Bone marrow (tissue), 2 donors: Measurements from ENCODE around the gene EPHB1.

Source experiments
- DNase-seq, 2 donors: peaks; one replicate each; lab custom pipeline; 2025; lab: John Stamatoyannopoulos, UW

The EPHB1 gene

DNA sequence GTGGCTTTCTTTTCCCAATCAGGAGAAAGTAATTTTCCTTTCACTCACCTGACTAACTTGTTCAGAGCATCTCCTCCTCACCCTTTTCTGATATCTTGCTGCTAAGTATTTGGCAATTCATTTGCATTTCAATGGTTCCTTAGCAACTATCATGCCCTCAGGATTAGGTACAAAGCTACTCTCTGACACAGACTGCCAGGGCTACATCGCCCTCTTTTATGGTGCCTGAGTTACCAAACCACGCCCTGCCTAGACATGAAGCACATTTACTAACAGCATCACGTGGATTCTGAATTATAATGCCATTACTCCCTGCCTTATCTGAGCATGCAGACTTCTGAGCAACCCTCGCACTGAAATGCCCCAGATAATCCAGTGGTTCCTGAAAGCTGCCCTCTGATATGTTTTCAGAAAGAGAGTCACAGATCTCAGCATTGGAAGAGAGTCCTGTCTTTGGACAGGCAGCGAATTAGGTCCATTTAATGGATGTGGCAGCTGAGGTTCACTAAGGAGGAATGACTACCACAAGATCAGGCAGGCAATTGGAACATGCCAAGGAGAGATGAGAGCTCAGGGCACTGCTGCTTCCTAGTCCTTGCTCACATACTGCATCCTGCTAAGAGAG is 14.5 kb downstream of the EPHB1 start:
- DNase-seq = no peak

DNA sequence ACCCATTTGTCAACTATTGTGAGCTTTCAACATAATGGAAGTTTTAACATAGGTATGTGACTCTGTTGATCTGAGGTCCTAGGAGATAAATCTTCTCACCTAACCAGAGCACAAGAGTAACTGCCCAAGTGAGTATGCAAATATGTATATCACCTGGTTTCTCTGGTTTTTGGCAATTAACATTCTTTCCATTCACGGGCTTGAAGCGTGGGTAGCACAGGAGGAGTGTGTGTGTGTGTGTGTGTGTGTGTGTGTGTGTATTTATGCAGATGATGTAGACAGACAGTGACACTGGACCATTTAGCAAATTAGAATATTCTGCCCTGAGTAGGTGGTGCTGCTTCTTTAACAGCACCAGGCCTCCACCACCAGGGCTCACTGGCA is 15.0 kb downstream of the EPHB1 start:
- no peak for DNase-seq

GRCh38 chr3:134810850-134811249 is 15.8 kb downstream of the EPHB1 start:
- no peak for DNase-seq

DNA sequence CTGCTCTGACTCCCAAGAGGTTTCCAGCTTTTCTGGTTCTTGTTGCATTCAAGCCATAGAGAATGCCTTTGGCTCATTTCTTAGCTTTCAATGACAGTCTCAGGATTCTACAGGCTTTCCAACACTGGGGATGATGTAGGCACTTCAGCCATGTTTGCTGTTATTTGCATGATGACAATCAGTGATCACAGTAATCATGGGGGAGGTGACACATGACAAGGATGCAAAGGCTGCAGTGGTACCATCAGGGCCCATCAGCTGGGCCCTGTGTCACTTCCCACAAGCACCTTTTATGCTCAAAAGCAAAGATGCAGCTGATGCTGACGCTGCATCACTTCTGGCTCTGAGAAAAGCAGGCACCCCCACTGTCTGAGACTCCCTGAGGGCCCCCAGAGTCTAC is 18.6 kb downstream of the EPHB1 start:
- DNase-seq = no peak

DNA sequence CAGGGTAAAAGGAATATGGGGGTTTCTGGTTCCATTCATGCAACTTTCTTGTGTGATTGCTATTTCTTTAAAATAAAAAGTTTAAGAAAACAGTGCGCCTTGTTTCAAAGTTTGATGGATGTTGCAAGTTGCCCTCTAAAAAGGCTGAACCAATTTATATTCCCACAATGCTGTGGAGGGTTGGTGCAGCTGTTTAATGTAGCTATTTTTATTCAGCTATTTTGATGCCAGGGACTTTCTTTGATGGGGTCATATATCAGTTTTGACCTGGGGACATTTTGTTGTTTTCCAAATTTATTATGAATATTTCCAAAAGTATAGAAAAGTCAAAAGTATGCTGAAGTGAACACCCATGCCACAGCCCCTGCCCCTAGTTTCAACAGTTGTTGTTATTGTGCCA is 20.5 kb downstream of the EPHB1 start:
- DNase-seq = no peak

- DNase-seq = no peak
Measured at GRCh38 chr3:134816623-134817022, 21.6 kb downstream of the EPHB1 start.

GRCh38 chr3:134817297-134817696 is 22.2 kb downstream of the EPHB1 start:
- DNase-seq = no peak

GRCh38 chr3:134820994-134821393 is 25.9 kb downstream of the EPHB1 start:
- DNase-seq = no peak

DNA sequence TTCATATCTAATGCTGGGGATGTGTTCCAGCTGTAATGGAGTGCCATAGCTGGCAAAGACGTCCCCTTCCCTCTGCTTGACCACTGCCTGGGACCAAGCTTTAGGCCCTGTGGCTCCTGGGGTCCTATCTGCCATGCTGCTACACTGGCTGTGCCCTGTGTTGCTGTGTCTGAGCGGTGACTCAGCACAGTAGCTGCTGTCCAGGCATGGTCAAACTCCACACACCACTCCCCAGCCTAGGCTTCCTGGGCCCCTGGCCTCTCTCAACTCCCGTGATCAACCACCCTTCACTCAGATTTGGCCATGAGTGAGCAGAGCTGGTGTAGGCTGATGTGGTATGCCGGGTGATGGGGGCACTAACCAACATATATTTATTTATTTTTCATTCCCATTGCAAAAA is 27.0 kb downstream of the EPHB1 start:
- DNase-seq = no peak

GRCh38 chr3:134823679-134824078 is 28.6 kb downstream of the EPHB1 start:
- no peak for DNase-seq

GRCh38 chr3:134824791-134825190 is 29.7 kb downstream of the EPHB1 start:
- DNase-seq = no peak

GRCh38 chr3:134827213-134827612 is 32.2 kb downstream of the EPHB1 start:
- no peak for DNase-seq

DNA sequence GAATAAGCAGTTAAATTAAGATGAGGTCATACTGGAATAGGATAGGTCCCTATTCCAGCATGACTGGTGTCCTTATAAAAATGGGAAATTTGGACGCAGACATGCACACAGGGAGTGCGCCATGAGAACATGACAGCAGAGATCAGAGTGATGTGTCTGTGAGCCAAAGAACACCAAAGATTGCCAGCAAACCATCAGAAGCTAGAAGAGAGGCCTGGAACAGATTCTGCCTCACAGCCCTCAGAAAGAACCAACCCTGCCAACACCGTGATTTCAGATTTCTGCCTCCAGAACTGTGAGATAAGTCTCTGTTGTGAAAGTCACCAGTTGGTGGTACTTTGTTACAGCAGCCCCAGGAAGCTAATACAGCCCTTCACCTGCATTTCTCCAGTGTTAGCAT is 34.7 kb downstream of the EPHB1 start:
- no peak for DNase-seq

GRCh38 chr3:134832585-134832984 is 37.5 kb downstream of the EPHB1 start:
- DNase-seq = no peak

DNA sequence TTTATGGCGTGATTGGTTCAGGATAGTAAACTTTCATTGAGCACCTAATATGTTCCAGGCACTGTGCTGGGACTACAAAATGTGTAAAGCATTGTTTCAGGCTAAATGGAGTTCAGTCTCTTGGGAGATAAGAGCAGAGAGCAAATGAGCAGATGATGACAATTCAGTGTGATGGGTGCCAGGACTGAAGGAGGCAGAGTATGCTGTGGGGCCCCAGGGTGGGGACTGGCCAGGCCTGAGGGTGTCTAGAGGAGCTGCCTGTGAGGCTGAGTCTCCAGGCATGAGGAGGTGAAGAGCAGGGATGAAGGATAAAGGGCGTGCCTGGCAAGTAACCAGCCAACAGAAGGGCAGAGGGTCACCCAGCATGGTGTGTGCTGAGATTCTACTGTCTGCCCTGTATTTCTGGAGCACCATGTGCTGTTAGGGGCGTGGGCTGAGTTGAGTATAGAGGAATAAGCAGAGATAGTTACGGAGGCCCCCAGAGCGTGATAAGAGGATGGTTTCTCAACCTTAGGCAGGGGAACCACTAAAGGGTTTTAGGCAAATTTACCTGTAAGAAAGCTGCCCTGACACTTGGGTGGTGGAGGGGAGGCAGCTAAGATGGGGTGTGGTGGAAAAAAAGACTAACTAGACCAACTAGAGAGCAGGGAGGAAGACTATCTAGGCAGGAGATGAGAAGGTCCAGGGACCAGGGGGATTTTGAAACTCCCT is 38.5 kb downstream of the EPHB1 start:
- no peak for DNase-seq

- no peak for DNase-seq
Measured at GRCh38 chr3:134836921-134837320, 41.9 kb downstream of the EPHB1 start.

- DNase-seq = no peak
Measured at GRCh38 chr3:134838599-134838998, 43.5 kb downstream of the EPHB1 start.

DNA sequence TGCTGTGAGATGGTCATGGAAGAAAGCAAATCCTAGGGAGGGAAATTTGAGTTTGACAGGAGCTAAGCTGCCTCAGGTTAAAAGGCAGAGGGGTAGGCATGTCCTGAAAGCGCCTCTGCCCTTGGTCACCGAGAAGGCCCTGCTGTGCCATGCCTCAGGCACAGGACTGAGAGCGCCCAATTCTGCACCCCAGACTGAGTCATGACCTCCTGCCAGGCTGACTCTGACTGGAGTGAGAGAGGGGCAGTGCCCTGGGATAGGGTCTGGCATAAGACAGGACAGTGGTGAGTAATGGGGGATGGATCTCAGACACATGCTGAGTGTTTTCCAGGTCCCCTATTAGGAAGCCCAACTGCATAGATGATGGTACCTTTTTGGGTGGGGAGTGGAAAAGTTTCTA is 44.4 kb downstream of the EPHB1 start:
- no peak for DNase-seq

- DNase-seq = no peak
Measured at GRCh38 chr3:134839990-134840389, 44.9 kb downstream of the EPHB1 start.

DNA sequence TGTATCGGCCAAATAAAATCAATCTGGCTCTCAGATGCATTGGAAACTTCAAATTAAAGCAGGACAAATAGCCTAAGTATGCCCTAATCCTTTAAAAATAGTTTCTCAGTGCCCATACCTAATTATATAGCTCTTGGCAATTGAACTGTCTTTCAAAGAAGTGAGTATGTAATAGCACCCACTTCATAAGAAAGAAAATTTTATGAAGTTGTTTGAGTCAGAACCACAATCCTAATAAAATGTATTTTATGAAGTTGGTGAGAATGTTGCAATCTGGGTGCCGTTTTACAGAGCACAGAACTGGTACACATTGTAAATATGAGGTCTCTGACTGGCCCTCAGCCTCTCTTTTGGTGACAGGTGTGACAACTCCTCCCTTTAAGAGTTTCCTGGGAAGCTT is 45.4 kb downstream of the EPHB1 start:
- no peak for DNase-seq

GRCh38 chr3:134846084-134846483 is 51.0 kb downstream of the EPHB1 start:
- no peak for DNase-seq

DNA sequence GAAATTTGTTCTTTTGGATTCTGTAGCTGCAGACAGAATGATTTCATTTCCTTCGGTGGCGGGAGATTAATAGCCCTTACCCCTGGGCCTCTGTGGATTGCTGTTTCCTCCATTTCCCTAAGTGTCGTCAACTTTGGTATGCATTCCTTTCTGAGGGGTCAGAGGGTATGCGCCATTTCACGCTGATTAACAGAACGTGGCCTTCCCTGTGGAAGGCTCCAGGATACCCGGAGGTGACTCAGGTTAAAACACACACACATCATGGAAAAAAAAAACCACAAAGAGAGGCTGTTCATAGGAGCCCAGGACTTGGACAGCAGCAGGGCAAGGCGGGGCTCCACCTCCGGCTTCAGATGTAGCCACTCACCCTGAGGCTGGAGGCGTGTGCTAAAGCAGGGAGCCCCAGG is 51.9 kb downstream of the EPHB1 start:
- DNase-seq = no peak

DNA sequence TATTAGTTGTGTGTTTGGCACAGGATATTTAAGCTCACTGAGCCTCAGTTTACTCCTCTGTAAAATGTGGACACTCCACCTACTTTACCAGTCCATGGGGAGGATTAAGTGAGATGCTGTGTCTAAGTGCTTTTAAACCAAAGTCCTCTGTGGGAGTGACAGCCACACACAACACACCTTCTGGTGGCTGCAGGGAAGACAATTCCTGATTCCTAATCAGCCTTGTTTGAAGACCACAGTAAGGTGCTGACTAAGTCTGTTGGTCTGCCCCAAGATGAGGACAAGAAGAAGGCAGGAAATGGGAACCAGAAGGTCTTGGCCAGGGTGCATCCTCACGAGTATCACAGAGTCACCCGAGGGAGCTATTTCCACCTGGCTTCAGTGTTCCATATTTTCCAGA is 52.3 kb downstream of the EPHB1 start:
- no peak for DNase-seq

DNA sequence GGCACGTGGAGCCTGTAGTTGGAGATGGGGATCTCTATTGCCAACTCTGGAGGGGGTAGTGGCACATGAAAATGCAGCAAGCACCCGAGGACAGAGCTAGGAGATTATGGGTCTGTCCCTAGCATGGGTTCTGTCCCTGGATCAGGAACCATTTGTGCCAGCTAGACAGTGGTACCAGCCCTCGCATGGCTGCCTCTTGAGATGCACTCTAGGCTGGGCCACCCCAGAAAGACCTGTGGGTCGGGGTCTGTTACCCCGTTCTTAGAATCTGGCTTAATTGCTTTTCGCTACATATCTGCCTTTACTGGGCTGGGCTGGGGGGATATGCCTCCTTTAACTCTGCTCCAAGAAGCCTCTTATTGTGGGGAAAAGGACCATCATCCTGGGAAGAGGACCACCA is 54.5 kb downstream of the EPHB1 start:
- DNase-seq = no peak
